GM18951 (cell line): ENCODE measurements around the gene C13orf42.
"Not testable (repeated sequence)": the region's sequence is repeated elsewhere in the genome, so short reads cannot be mapped to it uniquely, and the experiment has no call there.

Experiments used
- POLR2A ChIP-seq: IDR thresholded peaks from 4 replicates; pipeline ENCODE4 v1.6.1; 2011; ENCODE audit warnings: mild to moderate bottlenecking; ENCODE audit not compliant: insufficient read length, insufficient read depth; ENCODE audit errors: extremely low read depth
- in situ Hi-C: fragments of 300-500 bp; cut with MboI; formaldehyde crosslinking; loops from one replicate; pipeline ENCODE4 v1.12.0; 2022; ENCODE audit warnings: low sequenced_read_pairs, mixed read lengths, inconsistent platforms; ENCODE audit not compliant: unreplicated experiment

Gene C13orf42

DNA sequence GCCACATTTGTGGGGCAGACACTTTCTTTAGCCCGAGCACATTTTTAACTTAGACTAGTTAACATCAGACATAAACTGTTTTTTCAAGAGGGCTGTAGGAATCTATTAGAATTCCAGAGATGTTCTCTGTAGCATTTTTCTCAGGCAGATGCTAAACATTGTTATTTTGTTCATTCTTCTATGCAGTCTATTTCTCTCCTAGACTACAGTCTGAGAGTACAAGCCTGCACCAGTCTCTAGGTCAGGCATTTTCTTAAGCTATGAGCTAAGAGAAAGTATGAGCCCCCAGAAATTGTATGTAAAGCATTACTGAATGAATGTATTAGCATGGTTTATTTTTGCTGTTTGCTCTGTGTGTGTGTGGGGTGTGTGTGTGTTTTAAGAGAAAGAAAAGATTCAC, 923 bp upstream of the C13orf42 start:
- in situ Hi-C loops = no loop called here
- no peak for TF ChIP-seq POLR2A

DNA sequence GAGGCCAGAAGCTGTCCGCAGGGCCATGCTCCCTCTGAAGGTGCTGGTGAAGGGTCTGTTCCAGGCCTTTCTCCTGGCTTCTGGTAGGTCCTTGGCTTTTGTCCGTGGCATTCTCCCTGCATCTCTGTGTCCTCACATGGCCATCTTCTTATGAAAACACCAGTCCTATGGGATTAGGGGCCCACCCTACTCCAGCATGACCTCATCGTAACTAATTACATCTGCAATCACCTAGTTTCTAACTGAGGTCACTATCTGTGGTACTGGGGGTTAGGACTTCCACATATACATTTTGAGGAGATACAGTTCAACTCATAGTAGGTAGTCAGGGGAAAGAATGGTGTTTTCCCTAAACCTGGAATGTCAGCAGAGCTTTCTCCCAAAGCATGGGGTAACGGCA, 3.1 kb downstream of the C13orf42 start:
- TF ChIP-seq POLR2A = no peak
- in situ Hi-C loops = no loop called here

DNA sequence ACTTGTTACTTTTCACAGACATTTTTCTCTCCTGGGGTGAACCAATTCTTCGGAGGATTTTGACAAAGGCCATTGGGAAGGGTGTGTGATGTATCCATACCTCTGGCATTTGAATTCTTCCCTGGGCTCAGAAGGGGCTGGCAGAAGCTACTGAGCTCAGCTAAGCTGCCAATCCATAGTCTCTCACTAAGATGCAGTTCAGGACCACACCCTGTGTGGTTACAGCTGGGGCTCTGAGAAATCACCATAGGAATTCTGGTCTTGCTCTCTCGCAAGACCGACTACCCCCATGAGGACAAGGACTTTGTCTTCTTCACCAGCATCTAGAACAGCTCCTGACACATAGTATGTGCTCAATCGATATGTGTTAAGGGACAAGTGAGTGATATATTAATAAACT, 6.0 kb downstream of the C13orf42 start:
- TF ChIP-seq POLR2A = no peak
- in situ Hi-C loops = no loop called here

DNA sequence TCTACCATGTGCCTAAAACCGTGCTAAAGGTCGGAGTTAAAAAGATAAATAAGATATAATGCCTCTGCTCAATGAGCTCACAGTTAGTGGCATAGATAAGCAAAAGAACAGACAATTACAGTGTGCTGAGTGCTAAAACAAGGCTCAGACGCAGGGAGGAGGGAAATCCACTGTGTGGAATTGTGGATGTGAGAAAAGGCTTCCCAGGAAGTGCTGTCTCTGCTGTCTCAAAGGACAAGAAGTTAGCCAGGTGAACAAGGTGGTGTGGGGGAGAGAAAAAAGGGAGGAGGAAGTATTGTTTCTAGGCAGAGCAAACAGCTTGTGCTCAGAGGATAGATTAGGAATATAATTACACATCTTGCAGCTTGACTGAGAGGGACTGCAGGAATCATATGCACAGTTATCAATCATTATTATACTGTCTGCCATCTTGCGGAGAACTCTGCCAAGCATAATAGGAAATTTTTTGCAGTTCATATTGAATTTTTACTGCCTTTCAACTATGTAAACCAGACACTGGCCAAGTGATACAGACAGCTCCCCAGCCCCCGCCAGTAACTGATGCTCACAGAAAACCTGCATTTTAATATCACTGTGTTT, 9.3 kb downstream of the C13orf42 start:
- in situ Hi-C loops = no loop called here
- TF ChIP-seq POLR2A = no peak

DNA sequence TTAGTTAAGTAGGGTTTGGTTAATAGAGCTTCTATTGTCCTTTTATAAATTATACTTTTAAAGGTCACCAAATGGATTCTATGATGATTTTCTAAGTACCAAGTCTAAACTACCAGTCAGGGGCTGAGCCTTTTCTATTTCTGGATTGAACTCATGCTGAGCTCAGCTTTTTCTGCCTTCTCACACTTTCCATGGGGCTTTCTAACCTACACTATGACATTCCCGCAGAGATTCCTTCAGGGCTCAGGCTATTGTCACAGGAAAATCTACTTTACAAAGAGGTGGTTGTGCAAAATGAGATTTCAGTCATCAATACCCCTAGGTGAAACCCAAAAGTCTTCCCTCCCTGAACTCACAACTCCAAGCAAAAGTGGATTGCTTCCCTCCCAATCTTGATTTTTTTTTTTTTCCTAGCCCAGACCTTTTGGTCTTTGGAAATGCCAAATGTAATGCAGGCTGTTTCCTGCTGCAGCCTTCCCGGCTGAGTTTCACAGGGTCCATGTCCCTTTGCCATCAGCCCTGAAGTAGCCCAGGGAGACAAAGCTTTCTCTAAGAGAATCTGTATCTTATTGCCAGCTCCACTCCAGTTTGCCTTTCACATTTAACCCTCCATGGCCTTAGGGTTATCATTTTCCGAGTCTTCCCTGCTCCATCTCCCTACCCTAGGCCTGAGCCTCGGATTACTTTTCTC, 13.6 kb downstream of the C13orf42 start:
- no peak for TF ChIP-seq POLR2A
- in situ Hi-C loops = no loop called here

DNA sequence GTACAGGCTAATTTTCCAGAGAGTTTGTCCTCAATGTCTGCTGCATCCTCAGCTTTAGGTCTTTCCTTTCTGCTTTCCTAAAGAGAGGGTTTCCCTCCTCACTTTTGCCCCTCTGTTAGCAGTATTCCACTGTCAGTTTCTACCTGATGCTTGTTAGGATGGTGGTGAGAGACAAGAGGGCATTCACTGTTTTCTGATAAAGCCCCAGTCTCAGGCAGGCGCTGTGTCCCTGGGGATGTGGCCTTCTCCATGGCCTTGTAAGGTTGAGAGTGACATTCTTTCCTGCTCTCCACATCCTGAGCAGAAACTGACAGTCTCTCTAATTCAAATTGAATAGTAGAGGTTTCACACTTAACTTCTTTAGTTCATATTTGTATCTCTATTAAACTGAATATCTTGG, 14.9 kb downstream of the C13orf42 start:
- TF ChIP-seq POLR2A = no peak
- in situ Hi-C loops = no loop called here

DNA sequence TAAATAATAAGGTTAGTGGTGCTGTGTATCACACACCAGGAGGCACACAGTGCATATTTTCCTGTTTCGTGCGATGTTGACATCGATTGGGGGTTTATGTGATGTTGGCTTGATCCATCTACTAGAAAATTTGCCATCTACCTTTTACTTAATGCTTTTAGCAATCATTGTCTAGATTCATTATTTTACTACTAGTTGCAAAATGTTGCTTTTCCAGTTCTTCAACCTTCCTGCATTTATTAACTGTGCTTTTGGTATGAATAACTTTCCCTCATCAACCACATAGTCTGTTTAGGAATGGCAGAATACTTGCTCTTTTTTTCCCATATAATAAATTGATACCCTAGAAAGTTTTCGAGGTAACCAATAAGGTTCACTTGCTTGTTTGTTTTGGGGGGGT, 17.5 kb downstream of the C13orf42 start:
- in situ Hi-C loops = no loop called here
- no peak for TF ChIP-seq POLR2A

DNA sequence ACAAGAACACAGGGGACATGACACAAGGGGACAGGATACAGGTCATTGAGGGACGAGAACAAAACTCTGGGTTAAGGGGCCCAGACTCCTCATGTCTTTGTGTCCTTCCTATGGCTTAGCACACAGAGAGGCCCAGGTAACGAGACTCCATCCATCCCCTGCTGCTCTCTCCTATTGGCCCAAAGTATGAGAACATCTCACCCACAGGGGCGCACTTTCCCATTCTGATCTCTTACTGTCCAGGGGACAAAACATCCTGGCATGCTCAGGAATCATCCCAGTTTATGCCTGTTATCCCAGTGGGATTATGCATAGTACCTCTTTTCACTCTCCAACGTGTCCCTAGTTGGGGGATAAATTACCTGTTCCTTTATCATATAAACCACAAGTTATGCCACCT, 19.2 kb downstream of the C13orf42 start:
- TF ChIP-seq POLR2A = no peak
- in situ Hi-C loops = no loop called here

DNA sequence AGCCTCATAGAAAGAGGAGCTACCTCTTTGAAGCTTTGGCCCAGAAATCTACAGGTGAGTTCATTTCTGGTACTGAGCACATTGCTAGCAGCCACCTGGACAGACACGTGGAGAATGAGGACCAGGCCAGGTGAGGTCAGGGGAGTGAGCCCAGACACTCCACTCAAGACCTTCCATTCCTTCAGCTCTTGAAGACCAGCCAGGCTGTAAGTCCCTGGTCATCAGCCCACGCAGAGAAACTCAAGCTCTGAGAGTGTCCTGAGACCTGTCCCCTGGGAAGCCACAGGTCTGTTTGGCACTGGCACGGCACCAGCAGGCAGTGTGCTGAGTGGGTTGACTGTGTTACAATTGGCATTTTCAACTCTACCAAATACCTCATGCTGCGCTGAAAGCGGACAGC, 27.4 kb downstream of the C13orf42 start:
- in situ Hi-C loops = no loop called here
- TF ChIP-seq POLR2A = no peak

DNA sequence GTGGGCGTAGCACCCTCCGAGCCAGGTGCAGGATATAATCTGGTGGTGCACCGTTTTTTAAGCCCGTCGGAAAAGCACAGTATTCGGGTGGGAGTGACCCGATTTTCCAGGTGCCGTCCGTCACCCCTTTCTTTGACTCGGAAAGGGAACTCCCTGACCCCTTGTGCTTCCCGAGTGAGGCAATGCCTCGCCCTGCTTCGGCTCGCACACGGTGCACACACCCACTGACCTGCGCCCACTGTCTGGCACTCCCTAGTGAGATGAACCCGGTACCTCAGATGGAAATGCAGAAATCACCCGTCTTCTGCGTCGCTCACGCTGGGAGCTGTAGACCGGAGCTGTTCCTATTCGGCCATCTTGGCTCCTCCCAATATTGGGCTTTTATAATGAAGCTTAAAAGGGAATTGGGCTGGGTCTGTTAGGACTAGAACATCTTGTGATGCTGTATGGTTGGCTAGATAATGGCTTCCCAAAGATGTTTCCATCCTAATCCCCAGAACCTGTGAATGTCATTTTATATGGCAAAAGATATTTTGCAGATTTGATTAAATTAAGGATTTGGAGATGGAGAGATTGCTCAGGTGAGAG, 30.5 kb downstream of the C13orf42 start:
- in situ Hi-C loops = not testable (repeated sequence)

DNA sequence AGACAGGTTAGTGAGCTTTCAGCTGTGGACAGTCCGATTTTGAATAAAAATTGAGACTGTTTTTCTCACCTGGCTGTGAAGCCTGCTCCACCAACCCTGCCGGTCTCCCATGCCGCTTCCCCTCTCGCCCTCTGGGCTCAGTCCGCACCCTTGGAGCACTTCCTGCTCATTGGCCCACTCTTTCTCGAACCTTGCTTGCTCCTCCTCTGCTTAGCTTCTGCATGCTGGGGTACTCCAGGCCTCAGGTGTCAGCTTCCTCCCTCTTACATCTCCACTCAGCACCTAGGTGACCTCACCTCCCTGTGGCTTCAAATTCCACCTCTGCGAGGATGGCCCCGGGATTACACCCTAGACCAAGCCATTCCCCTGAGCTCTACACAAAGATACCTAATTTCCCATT, 39.6 kb downstream of the C13orf42 start:
- in situ Hi-C loops = loop anchor here (25.0 kb wide), 3 partner anchors 259 to 1409 kb away; partner anchors contain the start of gene TRIM13
- TF ChIP-seq POLR2A = no peak

DNA sequence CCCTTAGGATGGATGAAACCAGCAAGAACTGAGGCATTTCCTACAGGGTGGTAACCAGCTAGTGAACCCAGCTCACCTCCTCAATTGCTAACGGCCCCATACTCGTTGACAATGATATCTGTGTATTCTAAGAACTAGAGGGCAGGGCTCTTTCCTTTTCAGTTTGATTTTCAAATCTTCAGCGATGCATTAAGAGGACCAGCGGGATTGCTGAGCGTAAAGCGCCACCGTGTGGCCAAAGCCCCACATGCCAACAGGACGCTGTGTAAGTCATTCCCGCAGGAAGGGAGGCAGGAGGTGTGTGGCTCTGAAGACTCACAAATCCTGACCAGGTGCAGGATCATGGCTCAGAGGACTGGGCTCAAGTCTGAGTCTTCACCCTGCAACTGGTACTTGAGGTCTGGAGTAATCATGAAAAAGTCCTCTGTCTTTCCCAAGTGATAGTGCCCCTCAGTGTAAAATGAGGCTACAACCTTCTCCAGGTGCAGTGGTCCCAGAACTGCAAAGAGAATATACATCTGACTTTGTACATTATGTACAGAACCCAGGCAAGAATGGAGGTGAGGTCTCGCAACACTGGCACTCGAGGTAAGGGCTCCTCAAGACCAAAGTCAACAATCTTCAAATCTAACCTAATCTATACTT, 40.9 kb downstream of the C13orf42 start:
- in situ Hi-C loops = loop anchor here (25.0 kb wide), 3 partner anchors 258 to 1408 kb away; partner anchors contain the start of gene TRIM13
- TF ChIP-seq POLR2A = no peak

DNA sequence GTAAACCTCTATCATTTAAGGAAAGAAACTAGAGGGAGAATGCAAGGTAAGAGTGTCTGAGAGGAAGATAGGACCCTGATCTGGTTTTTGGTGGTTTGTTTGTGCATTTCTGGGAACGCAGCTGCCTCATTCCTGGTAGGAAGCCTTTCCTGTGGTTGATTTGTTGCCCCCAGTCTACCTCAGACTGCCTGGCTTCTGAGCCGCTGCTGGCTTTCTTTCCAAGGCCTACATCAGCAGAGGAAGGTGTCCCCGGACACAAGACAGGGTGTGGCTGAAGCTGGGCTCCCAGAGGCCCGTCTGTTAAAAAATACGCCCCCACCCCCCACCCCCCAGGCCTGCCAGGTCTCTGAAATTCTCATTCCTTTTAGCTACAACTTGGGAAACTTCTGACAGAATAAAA, 42.6 kb downstream of the C13orf42 start:
- in situ Hi-C loops = loop anchor here (25.0 kb wide), 3 partner anchors 256 to 1406 kb away; partner anchors contain the start of gene TRIM13
- TF ChIP-seq POLR2A = no peak
